Stimulated activated naive B cell treated with anti-CD40 and anti-IgM and Interleukin-4, amounts not matched to agents 10 μg/mL and 1 μg/mL and 100 μg/mL, for 72 hours (primary cell): Measurements from ENCODE around the gene C2orf66.

Source experiments
- ATAC-seq, 2 donors: fragments of 150-1000 bp; cut with Tn5 transposase; replicated peaks; 2 replicates each; pipeline ENCODE4 v1.10.0; 2021; ENCODE audit warnings: moderate library complexity in 1 of 2
- DNase-seq: peaks from one replicate; pipeline ENCODE4 v3.0.0; 2021
- H3K27ac Mint-ChIP-seq: one replicate; pipeline ENCODE4 v1.8.0; 2022; ENCODE audit warnings: mild to moderate bottlenecking, mixed read lengths
- H3K27me3 Mint-ChIP-seq, 2 donors: one replicate each; pipeline ENCODE4 v1.8.0; 2022; ENCODE audit warnings: mixed read lengths in 2 of 2
- H3K36me3 Mint-ChIP-seq, 2 donors: one replicate each; pipeline ENCODE4 v1.8.0; 2022; ENCODE audit warnings: mixed read lengths in 2 of 2, mild to moderate bottlenecking in 1 of 2
- H3K4me1 Mint-ChIP-seq, 2 donors: one replicate each; pipeline ENCODE4 v1.8.0; 2022; ENCODE audit warnings: mixed read lengths in 2 of 2, mild to moderate bottlenecking in 1 of 2
- H3K4me3 Mint-ChIP-seq, 2 donors: one replicate each; pipeline ENCODE4 v1.8.0; 2022; ENCODE audit warnings: mild to moderate bottlenecking in 2 of 2, mixed read lengths in 2 of 2, moderate library complexity in 1 of 2
- H3K9me3 Mint-ChIP-seq, 2 donors: one replicate each; pipeline ENCODE4 v1.8.0; 2022; ENCODE audit warnings: mixed read lengths in 2 of 2, mild to moderate bottlenecking in 1 of 2

Gene C2orf66

DNA sequence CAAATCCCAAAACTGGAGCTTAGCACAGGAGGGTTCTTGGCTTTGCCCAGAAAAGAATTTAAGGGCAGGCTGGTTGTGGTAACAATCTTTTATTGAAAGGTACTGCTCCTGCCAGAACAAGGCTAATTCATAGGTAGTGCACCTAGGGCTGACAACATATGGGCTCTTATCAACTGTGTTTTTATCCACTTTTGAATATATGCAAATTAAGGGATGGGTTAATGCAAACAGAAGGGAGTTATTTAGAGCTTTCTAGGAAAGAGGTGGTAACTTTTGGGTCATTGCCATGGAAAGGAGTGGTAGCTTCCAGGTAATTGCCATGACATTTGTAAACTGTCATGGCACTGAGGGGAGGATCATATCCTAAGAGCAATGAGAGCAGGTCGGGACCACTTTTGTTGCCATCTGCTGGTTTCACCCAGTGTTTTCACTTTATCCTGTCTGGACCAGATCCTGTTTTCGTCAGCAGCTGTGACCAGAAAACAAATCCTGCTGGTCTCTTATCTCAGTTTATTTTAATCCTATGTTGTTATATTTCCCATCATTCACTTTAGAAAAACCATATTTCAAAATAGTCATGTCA, 981 bp downstream of the C2orf66 start:
- ATAC-seq (no peak), DNase-seq (no peak)
- Mint-ChIP-seq H3K36me3 (no peaks in the 10 kb centered on the region), H3K4me1 (no peaks in the 10 kb centered on the region), H3K4me3 (no peak overlapping the region), H3K27me3 (peaks cover 21 to 42% of the 10 kb centered on the region in 2 donors), H3K27ac (no peak overlapping the region), H3K9me3 (no peaks in the 10 kb centered on the region)

- Mint-ChIP-seq H3K27ac (no peak overlapping the region), H3K4me3 (no peak overlapping the region), H3K27me3 (peaks cover 17% of the 10 kb centered on the region in 2 donors), H3K9me3 (peaks cover 0 to 4% of the 10 kb centered on the region in 2 donors), H3K4me1 (peaks cover 4 to 6% of the 10 kb centered on the region in 2 donors), H3K36me3 (no peaks in the 10 kb centered on the region)
- ATAC-seq (no peak), DNase-seq (no peak)
These were observed 4.8 kb downstream of the C2orf66 start for GRCh38 chr2:196804381-196804780.

GRCh38 chr2:196802401-196802800, 6.8 kb downstream of the C2orf66 start:
- DNase-seq, result no peak
- Mint-ChIP-seq H3K27me3 (peaks cover 12 to 13% of the 10 kb centered on the region in 2 donors), H3K9me3 (peaks cover 0 to 4% of the 10 kb centered on the region in 2 donors), H3K4me1 (peaks cover 4 to 6% of the 10 kb centered on the region in 2 donors), H3K4me3 (no peak overlapping the region), H3K36me3 (peaks cover 0 to under 1% of the 10 kb centered on the region in 2 donors), H3K27ac (no peak overlapping the region)
- no peak for ATAC-seq

DNA sequence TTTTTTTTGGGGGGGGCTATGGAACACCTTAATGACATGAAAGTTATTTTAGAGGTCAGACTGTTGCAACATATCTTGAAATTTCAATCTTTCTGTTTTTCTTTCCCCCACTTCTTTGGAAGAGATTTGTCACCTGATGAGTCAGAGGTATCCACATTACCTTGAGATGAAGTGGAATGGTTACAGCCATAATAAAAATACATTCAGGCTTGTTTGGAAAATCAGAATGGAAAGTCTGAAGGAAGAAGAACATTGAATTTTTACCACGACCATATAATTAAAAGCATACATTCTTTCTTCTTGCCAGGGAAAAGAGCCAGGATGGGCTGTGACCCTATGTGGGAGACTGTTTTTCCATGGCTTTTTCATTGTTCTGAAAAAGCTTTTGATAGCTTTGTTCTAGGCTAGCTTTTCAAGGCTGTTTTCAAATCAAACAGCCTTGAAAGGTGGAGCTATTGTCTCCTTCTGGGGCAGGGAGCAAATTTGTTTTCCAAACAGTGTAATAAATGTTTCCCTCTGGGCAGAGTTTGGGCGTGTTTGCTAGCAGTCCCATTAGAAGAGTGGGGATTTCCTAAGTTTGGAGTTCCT, 7.4 kb downstream of the C2orf66 start:
- Mint-ChIP-seq H3K4me3 (no peak overlapping the region), H3K4me1 (peaks cover 5 to 8% of the 10 kb centered on the region in 2 donors), H3K27ac (no peak overlapping the region), H3K27me3 (peaks cover 12 to 13% of the 10 kb centered on the region in 2 donors), H3K36me3 (peaks cover 5 to 6% of the 10 kb centered on the region in 2 donors), H3K9me3 (peaks cover 0 to 4% of the 10 kb centered on the region in 2 donors)
- DNase-seq (no peak), ATAC-seq (no peak)

- H3K9me3 Mint-ChIP-seq, result peaks cover 0 to 4% of the 10 kb centered on the region in 2 donors
- peak overlapping the region; percentile 99 for H3K27ac Mint-ChIP-seq
- peak; percentile 15 to 17 for ATAC-seq
- no peak for DNase-seq
- H3K27me3 Mint-ChIP-seq, result peaks cover 4 to 9% of the 10 kb centered on the region in 2 donors
- H3K4me3 Mint-ChIP-seq, result peak overlapping the region; percentile 98 to 100
- peaks cover 14% of the 10 kb centered on the region in 2 donors for H3K36me3 Mint-ChIP-seq
- peaks cover 9 to 12% of the 10 kb centered on the region in 2 donors for H3K4me1 Mint-ChIP-seq
These were observed 10.2 kb downstream of the C2orf66 start for GRCh38 chr2:196798980-196799379.

- Mint-ChIP-seq H3K4me3 (no peak overlapping the region), H3K27ac (no peak overlapping the region)
- ATAC-seq, result no peak
These were observed 16.3 kb downstream of the C2orf66 start for GRCh38 chr2:196792865-196793264.

DNA sequence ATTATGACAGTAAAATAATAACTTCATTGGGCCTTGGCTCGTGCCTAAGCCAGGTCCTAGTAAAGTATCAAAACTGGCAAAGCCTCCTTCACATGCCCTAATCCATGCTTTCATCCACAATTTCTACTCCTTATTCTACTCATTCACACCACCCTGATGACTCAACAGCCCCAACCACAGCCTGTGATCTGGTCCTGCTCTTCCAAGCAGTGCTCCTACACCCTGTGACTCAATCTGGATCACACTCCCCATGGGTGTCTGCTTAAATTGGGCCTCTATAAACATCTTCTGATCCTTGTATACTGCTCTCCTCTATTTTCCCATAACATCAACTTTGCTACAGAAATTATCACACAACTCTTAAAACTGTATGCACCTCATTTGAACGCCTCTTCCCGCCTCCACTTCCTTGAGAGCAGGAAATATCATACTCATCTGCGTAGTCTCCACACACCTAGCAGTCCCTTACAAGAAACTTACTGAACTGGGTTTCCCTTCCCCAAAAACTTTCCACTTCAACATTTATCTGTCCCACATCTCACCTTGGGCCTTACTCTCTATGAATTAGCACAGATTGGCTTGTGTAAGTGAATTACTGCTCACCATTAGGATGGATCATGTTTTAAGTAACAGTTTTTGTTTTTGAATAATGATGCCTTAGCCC, 25.6 kb downstream of the C2orf66 start:
- no peak overlapping the region for H3K4me3 Mint-ChIP-seq
- peaks cover 14 to 30% of the 10 kb centered on the region in 2 donors for H3K36me3 Mint-ChIP-seq
- no peaks in the 10 kb centered on the region for H3K27me3 Mint-ChIP-seq
- H3K9me3 Mint-ChIP-seq, result no peaks in the 10 kb centered on the region
- peak overlapping the region; percentile 27 for H3K27ac Mint-ChIP-seq
- ATAC-seq (peak; percentile 86 to 91), DNase-seq (no peak)
- H3K4me1 Mint-ChIP-seq, result peaks cover 6 to 9% of the 10 kb centered on the region in 2 donors

More at GRCh38 chr2:196792865-196793264, 16.3 kb downstream of the C2orf66 start:
- H3K36me3 Mint-ChIP-seq, result peaks cover 36 to 44% of the 10 kb centered on the region in 2 donors
- DNase-seq, result no peak
- H3K4me1 Mint-ChIP-seq, result peaks cover 5 to 7% of the 10 kb centered on the region in 2 donors
- no peaks in the 10 kb centered on the region for H3K9me3 Mint-ChIP-seq
- H3K27me3 Mint-ChIP-seq, result no peaks in the 10 kb centered on the region

DNA sequence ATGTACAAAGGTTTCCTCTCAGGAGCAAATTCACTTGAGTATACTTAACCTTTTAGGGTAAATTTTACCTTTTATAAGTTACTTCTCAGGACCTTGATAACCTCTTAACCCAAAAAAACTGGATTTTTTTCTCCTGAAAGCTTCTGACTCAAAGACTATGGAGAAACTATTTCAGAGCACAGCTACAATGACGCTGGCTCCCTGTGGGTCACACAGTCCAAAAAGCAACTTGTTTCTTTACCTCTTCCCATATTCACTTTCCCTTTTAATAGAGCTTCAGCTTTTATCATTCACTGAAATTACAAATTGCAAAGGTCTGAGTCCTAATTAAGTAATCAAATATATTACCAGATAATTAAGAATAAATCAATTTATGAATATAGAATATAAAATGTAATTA, 42.1 kb downstream of the C2orf66 start:
- Mint-ChIP-seq H3K9me3 (no peaks in the 10 kb centered on the region), H3K4me1 (no peaks in the 10 kb centered on the region), H3K27ac (no peak overlapping the region), H3K4me3 (no peak overlapping the region), H3K36me3 (peaks cover 19 to 34% of the 10 kb centered on the region in 2 donors), H3K27me3 (no peaks in the 10 kb centered on the region)
- ATAC-seq (no peak), DNase-seq (no peak)

- H3K9me3 Mint-ChIP-seq, result peaks cover 22% of the 10 kb centered on the region in 2 donors
- no peak for ATAC-seq
- no peak overlapping the region for H3K4me3 Mint-ChIP-seq
- no peak overlapping the region for H3K27ac Mint-ChIP-seq
- no peaks in the 10 kb centered on the region for H3K4me1 Mint-ChIP-seq
- no peaks in the 10 kb centered on the region for H3K27me3 Mint-ChIP-seq
- peaks cover 44 to 60% of the 10 kb centered on the region in 2 donors for H3K36me3 Mint-ChIP-seq
- DNase-seq, result no peak
These were observed 49.8 kb downstream of the C2orf66 start for GRCh38 chr2:196759378-196759706.

GRCh38 chr2:196758474-196759377, 50.4 kb downstream of the C2orf66 start:
- Mint-ChIP-seq H3K36me3 (peaks cover 49 to 66% of the 10 kb centered on the region in 2 donors), H3K9me3 (peaks cover 27 to 28% of the 10 kb centered on the region in 2 donors), H3K27me3 (no peaks in the 10 kb centered on the region), H3K4me1 (no peaks in the 10 kb centered on the region), H3K4me3 (no peak overlapping the region), H3K27ac (no peak overlapping the region)
- DNase-seq, result no peak
- ATAC-seq, result no peak
